ELF-1 (cell line): Measurements from ENCODE around the gene ARHGEF28.

ENCODE experiments used
- DNase-seq: peaks from one replicate; pipeline ENCODE4 v3.0.0-alpha.2; 2016; ENCODE audit warnings: low read depth, low spot score

Gene ARHGEF28

DNA sequence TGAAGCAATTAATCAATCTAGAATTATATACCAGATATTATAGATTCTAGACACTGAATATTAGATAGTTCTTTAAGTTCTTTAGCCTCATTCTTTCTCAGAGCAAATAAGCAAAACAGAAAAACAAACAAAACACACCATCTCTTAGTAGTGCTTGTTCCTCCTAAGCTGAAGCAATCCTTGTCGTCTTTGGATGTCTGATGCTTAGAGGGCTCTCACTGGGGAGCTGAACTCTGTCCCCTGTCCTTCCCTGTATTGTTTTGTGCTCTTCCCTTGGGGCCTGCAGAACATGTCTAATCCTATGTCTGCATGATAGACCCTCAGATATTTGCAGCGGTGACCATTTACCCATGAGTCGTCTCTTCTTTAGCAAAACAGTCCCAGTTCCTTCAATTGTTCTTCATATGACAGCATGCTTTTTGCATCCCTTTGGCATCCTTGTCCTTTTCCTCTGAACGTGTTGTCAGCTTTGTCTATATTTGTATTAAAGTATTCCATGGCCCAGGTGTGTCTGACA lies 114.3 kb downstream of the ARHGEF28 start:
- no peak for DNase-seq

DNA sequence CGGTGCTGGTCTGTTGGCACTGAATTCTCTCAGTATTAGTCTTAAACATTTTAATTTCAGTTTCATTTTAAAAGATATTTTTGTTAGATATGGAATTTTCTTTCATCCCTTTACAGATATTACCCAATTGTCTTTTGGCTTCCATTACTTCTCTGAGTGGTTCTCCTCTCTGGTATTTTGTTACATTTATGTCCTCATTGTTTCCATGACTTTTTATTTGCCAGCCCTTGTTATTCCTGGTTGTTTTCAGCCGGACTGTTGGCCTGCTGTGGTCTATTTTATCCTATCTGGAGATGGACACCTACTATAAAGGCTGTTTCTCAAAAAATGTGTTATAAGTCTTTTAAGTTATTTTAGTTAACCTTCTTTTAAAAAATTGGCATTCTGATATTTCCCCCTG lies 117.2 kb downstream of the ARHGEF28 start:
- DNase-seq = no peak

DNA sequence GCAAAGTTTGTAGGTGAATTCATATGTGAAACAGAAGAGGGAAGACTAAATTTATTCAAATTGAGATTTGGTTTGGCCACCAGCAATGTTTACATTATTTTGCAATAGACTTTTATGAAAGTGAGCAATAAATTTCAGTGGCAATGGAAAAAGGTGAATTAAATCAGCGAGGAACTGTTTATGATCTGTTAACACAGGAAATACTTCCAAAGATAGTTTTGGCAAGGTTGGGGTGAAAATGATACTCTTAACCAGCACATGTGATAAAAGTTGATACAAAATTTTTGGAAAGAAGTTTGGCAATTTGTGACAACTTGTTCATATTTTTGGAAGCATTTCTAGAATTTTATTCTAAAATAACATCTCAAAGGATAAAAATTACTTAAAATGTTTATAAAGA lies 119.8 kb downstream of the ARHGEF28 start:
- no peak for DNase-seq

DNA sequence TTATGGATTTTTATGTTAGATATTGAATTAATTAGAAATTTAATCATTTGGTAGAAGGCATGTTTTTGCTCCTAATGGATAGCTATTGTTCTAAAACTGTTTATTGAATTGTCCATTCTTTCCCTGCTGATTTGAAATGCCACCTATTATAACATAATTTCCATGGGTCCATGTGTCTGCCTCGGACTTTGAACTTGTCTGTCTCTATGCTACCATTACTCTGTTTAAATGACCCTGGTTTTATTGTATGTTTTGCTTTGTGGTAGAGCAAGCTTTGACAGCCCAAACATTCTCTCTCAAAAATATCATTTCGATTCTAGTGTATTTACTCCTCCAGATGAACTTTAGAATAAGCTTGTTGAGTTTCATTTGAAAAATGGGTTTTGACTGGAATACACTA lies 120.6 kb downstream of the ARHGEF28 start:
- no peak for DNase-seq

DNA sequence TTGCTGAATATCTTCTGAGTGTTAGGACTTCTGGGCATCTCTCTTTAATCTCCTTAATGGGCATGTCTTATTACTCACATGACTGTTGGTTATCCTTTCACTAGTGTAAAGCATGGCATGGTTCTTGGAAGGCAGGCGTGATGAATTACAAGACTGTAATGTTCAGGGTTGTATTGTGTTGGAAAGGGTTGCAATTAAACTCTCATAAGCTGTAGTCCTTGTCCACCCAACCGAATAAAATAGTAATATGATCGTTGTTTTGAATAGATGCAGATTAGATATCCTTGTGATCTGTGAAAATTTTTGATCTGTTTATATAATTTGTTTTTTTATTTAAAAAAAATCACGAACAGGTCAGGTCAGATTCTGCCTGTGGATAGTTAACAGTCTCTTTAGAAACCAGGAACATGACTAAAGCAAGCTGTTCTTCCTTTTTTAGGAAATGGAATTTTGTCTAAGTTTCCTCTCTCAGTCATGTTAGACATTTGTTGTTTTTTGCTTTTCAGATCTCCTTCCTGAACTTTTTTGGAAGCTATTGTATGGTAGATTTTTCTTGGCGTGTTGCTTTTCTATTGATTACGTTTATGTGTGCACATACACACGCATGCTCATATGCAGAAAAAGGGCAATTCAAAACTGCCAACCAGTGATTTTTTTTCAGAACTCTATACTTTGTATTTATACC lies 121.8 kb downstream of the ARHGEF28 start:
- DNase-seq = no peak

DNA sequence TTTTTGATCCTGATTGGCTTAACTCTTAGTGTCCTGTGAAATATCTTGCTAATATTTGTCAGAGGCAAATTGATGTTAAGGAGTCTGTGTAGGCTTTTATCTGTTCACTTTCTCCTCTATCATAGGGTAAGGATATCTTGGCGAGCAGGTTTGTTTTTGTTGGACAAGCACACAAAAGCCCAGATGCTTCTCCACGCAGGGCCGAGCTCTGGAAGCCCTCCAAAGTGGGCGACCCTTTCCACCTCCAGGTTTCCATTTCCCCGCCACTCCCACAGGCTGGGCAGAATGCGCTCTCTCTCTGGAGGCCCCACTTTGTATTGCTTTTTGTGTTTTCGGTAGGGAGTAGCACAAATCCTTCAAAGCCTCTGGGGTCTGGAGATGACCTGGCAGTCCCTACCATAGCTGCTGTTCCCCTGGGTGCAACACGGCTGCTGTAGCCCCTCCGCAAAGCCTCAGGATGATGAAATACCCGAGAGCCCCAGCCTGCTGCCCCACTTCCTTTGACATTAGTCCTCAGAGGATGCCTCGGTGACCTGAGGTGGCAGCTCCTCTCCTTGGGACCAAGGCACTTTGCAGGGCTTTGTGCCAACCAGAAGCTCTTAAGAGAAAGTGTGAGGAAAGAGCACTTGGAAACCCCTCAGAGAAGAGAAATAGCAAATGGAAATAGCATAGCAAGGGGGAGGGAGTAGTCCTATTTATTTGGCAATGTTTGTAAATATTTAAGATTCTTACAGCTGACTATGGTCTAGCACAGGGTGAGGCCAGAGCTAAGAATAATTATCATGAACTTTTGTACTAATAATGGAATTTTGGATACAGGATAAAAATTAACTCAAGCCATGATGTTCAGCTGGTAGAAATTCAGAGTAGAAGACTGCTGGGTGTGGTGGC lies 122.8 kb downstream of the ARHGEF28 start:
- DNase-seq = no peak

DNA sequence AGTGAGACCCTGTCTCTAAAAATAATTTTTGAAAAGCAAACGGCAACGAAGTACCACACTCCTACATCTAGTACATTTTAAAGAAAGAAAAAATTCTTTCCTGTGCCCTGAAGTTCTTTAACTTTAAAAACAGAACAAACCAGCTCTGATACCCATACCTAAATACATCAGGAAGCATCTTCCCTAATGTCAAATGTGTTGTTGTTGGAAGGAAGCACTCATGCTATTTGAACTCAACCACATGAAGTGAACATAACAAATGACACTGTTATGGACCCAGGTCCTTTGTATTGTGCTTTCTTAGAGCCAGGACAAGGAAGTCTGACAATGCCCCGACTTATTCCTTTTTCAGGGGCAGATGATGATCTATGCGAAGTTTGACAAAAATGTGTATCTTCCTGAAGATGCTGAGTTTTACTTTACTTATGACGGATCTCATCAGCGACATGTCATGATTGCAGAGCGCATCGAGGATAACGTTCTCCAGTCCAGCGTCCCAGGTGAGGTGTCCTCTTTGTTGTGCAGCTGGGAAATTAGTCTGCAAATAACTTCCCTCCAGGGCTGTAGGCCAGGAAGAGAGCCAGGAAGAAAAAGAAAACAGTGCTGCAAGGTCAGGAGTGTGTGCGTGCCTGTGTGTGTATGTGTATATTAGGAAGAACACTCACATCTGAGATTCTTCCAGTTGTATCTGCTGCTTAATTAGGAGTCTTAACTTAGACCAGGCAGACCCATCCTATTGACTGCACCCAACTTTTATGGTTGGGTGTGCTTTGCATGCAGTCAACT lies 123.7 kb downstream of the ARHGEF28 start:
- no peak for DNase-seq

DNA sequence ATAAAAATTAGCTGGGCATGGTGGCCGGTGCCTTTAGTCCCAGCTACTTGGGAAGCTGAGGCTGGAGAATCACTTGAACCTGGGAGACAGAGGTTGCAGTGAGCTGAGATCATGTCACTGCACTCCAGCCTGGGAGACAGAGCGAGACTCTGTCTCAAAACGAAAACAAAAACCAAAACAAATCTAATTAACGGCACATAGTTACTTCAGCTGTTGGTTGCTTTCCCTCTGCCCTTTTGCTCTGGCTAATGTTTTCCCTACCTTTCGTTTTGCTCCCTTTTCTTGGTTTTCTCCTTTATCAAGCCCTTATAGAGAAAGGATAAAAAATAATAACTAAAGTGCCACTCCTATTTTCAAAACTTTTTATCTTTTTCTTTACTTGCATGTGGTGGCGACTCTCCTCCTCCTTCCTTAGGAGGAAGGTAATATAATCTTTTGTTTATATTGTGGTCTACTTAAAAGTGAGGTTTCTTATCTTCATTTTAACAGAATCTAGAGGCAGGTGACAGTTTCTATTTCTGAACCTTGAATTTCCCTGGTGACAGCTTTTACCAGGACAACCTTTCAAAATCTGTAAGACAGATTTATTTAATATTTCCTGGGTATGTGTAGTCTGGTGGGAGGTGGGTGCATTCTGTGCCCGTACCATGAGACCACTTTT lies 125.4 kb downstream of the ARHGEF28 start:
- DNase-seq = no peak

DNA sequence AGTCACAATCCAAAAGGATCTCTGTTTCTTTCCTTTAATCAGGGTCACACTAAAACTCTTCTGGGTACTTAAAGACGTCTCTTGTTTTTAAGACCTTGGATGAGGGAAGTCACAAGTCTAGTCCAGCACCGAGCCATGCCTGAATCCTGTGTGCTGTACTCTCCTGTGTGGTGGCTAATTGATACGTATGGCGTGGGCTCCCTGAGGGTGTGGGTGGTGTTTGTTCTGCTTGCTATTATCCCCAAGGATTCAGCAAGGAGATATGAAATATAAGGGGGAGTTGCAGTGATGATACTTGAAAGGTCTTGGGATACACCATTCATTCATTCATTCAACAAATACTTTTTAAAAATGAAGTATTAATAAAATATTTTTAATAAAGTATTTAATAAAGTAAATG lies 128.3 kb downstream of the ARHGEF28 start:
- DNase-seq = no peak

DNA sequence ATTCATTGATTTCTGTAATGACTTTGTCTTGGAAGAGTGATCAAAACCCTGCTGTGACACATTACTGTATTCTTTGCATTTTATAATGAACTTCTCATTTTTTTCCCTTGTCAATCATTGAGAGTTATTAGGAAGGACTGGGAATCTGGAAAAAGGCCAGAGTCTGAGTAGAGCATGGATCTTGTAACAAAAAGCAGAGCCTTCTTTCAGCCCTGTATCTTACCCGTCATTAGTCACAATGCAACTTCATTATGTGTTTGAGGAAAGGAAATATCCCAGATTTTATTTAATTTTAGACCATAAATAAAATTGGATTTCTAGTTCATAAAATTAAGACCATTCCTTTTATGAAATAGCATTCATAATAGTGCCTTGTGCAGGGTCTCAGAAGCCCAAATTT lies 131.4 kb downstream of the ARHGEF28 start:
- no peak for DNase-seq

DNA sequence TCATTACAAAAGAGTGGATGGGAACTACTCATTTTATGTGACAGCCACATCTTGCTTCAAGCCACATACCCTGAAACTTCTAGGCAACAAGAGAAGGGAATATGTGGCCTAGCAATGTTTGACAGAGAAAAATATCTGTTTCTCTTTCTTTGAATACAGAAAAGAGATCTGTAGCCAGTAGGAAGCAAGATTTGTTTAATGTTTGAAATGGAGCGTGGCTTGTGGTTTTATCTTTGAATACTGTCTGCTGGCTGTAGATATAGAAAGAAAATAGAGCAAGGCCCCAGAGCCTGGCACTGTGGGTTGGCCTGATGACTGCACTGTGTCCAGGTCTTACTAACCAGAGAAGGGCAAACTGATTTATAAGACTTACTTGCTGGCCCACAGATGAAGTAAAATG lies 133.8 kb downstream of the ARHGEF28 start:
- DNase-seq = no peak

DNA sequence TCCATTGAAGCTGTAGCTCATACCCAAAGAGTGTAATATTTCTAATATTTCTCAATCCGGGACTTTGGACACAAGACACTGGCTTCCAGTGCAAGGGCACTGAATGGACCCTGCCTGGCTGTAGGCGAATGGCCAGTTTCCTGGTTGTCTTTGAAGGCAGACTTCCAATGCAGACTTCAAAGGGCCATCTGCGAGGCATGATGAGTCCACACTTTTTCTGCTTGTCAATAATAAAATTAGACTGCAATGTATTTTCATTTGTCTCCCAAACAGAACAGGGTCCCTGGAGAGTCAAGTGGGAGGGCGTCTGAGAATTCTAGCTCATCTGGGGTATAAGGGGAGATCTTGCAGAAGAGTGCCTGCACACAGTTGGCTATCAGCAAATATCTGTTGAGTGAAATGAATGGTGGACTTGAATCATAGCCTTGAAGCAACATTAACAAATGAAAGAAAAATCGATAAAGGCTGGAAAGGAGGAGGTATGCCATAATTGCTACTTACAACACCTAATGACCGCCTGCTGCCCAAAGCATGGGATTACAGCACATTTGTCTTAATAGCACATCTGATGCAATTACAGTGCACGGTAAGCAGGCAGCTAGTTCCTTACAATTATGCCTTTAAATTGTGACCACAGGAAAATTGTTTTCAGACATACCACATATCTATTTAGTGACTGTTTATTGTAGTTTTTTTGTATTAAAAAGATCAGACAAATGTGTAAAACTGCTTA lies 137.5 kb downstream of the ARHGEF28 start:
- no peak for DNase-seq

DNA sequence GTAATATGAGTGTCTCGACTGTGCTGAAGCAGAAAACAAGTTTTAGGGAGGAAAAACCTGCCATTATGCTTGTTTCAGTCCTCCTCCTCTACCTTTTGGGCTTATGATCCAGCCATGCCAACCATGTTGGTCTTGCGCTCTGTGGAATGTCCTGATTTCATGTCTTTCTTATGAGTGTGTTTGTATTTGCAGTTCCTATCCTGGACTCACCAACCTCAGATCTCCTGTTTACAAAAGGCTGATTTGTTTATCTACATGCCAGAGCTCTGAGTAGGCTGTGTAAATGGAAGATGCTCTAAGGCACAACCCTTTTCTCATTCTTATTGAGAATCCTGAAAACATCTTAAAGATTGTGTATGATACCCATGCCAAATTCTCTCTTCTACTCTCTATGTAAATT lies 138.6 kb downstream of the ARHGEF28 start:
- no peak for DNase-seq

DNA sequence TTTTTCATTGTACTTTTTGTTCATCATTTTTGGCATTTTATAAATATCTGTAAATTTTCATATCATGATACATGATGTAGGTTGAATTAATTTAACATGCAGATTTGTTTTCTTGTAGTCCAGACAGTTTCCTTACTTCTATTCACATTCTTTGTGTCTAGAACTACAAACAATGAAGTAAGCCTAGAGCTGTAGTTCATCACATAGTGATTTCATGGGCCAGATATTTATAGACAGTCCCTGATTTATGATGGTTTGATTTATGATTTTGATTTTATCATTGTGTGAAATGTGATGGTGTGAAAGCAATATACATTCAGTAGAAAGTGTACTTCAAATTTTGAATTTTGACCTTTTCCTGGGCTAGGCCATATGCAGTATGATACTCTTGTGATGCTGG lies 139.0 kb downstream of the ARHGEF28 start:
- no peak for DNase-seq

DNA sequence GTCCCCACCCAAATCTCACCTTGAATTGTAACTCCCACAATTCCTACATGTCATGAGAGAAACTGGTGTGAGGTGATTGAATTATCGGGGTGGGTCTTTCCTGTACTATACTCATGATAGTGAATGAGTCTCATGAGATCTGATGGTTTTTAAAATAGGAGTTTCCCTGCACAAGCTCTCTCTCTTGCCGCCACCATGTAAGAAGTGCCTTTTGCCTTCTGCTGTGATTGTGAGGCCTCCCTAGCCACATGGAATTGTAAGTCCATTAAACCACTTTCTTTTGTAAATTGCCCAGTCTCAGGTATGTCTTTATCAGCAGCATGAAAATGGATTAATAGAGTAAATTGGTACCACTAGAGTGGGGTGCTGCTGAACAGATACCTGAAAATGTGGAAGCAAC lies 140.9 kb downstream of the ARHGEF28 start:
- DNase-seq = no peak

DNA sequence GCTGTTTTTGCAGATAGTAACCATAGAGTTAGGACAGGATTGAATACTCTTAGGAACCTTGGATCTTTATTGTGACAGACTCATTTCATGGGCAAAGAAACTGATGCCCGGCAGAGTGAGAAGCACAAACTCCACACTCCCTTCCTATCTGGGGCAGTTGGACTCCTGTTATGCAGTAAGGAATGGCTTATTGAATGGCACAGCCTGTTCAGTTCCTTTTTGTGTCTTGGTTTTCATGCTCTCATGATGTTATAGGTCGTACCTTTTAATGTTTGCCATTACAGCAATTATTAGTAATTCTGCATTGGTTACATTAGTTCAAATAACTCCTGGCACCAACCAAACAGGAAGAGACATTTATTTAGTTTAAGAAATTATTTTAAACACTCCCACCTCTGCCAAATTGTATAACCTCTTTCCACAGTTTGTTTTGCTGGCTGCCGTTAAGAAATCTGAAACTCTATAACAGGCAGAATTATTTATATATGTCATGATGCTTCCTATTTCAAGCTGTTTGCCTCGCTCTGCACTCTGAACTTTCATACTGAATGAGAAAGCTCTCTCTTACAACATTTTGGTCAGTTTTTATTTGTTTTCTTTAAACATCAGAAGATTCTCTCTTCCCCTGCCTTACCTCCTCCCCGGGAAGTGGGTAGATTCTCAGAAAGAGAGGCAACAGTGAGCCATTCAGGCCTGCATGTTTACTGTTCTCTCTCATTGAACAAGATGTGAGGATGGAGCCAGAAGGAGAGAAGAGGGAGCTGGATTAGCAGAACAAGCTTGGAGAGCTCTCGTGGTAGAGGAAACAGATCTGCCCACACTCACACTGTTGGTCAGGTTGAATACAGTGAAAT lies 144.4 kb downstream of the ARHGEF28 start:
- no peak for DNase-seq

DNA sequence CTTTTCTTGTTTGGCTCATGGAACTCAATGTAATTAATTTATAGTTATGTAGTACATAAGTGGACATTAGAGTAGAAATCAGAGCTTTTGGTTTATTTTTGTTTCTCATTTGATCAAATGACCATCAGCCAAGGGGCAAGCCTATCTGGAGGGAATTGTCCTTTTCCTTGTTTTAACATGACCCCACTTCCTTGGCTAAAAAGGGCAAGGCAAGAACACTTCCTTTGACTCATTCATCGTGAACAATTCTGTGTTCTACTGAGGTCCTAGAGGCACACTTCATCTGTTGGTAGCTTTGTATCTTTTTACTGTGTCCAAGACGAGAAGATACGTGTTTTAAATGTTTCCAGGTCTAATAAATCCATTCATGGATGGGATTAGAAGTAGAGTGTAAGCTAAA lies 148.9 kb downstream of the ARHGEF28 start:
- DNase-seq = no peak

DNA sequence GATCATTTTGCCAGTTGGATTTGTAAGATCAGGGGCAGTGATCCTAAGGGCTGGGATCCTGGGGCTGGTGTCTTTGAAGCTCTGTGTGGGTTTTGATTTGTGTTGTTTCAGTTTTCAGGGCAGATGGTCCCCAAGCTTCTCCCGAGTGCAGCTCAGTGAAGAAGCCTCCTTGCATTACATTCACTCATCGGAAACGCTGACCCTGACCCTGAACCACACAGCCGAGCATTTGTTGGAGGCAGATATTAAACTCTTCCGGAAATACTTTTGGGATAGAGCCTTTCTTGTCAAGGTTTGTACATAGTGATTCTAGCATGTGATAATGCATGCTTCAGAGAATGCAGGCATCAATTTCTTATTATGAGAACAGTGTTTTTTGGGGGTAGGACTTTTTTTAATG lies 150.4 kb downstream of the ARHGEF28 start:
- DNase-seq = no peak

DNA sequence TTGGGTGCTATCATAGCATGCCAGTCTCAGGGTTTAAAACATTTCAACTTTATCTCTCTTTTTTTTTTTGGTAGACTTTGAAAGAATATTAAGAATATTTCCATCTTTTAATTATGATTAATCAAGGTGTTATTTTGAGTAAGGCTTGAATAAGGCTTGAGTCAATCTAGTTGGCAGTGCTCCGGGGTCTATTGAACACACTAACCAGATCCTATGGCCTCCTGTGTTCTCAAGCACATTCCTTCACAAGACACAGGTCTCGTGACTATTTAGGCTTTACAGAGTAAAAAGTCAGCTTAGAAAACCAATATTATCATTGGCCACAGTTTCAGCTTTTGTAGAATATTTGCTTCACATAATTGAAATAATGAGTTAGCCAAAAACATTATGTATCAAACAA lies 151.2 kb downstream of the ARHGEF28 start:
- no peak for DNase-seq
